ENCODE measurements around the gene CNTN1. TPM values are rescaled to one million over a fixed set of nuclear protein-coding genes. Genes with fewer than 3 reads are reported as not detected.

The CNTN1 gene
- total and polyA plus RNA-seq, 7 donors: 0.10 to 1.4 (median 0.23) TPM

DNA sequence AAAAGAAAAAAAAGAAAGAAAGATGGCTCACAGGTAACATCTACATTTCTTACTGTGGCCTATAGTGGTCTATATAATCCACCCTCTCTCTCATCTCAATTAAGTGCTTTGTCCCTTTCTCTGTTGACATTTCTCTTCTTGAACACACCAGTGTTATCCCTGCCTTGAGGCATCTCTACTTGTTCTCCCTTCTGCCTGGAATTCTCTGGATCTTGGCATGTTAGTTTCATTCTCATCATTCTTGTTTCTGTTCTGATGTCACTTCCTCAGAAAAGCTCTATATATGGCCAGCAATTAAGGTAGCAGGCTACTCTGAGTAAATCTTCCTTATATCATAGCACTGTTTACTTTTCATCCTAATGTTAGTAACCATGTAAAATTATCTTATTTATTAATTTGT, 340.1 kb downstream of the CNTN1 start:
- Histone ChIP-seq H3K27ac (no peak overlapping the region), H3K36me3 (ENCODE audit: insufficient read depth in 1 of 2, low read depth in 1 of 2) (no peaks in the 10 kb centered on the region), H3K4me3 (no peak overlapping the region), H3K4me1 (no peaks in the 10 kb centered on the region), H3K9me3 (no peaks in the 10 kb centered on the region), H3K27me3 (ENCODE audit: insufficient read depth in 3 of 3, low read length in 2 of 3) (peaks cover 0 to 2% (median 0%) of the 10 kb centered on the region in 3 donors)
- intact Hi-C loops (cut with DNase I): no loop called here
- ATAC-seq (no peak), DNase-seq (no peak)
- TF ChIP-seq, protein P1, sequence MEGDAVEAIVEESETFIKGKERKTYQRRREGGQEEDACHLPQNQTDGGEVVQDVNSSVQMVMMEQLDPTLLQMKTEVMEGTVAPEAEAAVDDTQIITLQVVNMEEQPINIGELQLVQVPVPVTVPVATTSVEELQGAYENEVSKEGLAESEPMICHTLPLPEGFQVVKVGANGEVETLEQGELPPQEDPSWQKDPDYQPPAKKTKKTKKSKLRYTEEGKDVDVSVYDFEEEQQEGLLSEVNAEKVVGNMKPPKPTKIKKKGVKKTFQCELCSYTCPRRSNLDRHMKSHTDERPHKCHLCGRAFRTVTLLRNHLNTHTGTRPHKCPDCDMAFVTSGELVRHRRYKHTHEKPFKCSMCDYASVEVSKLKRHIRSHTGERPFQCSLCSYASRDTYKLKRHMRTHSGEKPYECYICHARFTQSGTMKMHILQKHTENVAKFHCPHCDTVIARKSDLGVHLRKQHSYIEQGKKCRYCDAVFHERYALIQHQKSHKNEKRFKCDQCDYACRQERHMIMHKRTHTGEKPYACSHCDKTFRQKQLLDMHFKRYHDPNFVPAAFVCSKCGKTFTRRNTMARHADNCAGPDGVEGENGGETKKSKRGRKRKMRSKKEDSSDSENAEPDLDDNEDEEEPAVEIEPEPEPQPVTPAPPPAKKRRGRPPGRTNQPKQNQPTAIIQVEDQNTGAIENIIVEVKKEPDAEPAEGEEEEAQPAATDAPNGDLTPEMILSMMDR (IDR thresholded peaks at IDR 0.05): no peak

DNA sequence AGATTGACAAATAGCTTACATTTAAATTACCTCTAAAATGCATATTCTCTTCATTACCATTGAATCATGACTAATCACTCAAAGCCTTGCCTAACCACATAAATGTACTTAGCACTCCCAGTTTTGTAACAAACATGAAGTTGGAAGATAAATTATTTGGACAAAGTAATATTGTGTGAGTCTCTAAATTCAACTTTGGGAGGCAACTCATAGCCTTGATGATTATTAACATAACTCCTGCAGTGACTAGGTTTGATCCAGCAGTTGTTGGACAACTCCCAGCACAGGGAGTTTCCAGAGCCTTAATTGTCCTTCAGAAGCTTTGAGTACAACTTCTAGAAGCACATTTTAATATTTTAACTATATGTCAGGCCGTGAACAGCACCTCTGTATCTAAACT, 342.4 kb downstream of the CNTN1 start:
- intact Hi-C loops (cut with DNase I): no loop called here
- Histone ChIP-seq H3K4me1 (no peaks in the 10 kb centered on the region), H3K27me3 (ENCODE audit: insufficient read depth in 3 of 3, low read length in 2 of 3) (peaks cover 0 to 2% (median 0%) of the 10 kb centered on the region in 3 donors), H3K9me3 (no peaks in the 10 kb centered on the region), H3K4me3 (no peak overlapping the region), H3K36me3 (ENCODE audit: insufficient read depth in 1 of 2, low read depth in 1 of 2) (no peaks in the 10 kb centered on the region), H3K27ac (no peak overlapping the region)
- ATAC-seq: no peak
- DNase-seq: no peak
- TF ChIP-seq, protein P1 (IDR thresholded peaks at IDR 0.05): no peak
- 58 to 79% (median 66%) methylated on average over 1 of the region's 1 CpG for WGBS, 3 donors

DNA sequence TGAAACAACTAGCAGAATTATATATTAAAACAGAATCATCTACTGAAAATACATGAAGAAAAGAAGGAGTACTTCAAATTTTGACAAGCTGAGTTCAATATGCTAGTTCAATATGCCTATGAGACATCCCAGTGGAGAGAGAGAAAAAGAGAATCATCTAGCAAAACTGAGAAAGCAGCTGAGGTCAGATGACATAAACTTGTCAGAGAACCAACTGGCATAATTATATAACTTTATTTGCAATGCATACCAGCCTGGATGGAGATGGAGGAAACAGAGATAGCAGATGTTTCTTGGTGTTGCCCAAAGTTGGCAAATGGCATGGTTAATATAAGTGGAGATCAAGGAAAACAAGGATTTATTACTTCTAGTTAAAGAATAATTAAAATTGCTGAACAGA, 347.2 kb downstream of the CNTN1 start:
- intact Hi-C loops (cut with DNase I): no loop called here
- TF ChIP-seq, protein P1 (IDR thresholded peaks at IDR 0.05): no peak
- Histone ChIP-seq H3K4me3 (no peak overlapping the region), H3K9me3 (no peaks in the 10 kb centered on the region), H3K36me3 (ENCODE audit: insufficient read depth in 1 of 2, low read depth in 1 of 2) (no peaks in the 10 kb centered on the region), H3K4me1 (no peaks in the 10 kb centered on the region), H3K27ac (no peak overlapping the region), H3K27me3 (ENCODE audit: insufficient read depth in 3 of 3, low read length in 2 of 3) (peaks cover 0 to 2% (median 0%) of the 10 kb centered on the region in 3 donors)
- DNase-seq (no peak), ATAC-seq (no peak)

DNA sequence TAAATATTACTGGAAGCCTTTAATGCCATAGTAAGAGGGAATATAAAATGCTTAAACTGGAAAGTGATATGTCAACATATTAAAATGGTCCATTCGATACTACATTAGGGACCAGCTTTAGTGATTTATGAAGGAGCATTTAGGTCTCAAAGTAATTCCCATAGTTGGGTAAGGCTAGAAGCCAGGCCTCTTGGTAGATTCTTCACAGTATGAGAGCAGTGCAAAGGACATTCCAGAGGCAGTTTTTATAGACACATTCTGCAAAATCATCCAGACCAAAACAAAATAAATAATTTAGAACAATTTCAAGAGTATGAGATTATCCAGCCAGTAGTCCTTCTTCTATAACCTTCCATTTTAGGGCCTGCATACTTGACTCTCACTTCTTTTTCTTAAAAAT, 353.3 kb downstream of the CNTN1 start:
- no peak for DNase-seq
- Histone ChIP-seq H3K9me3 (no peaks in the 10 kb centered on the region), H3K27ac (no peak overlapping the region), H3K4me3 (no peak overlapping the region), H3K27me3 (ENCODE audit: insufficient read depth in 3 of 3, low read length in 2 of 3) (no peaks in the 10 kb centered on the region), H3K4me1 (no peaks in the 10 kb centered on the region), H3K36me3 (ENCODE audit: insufficient read depth in 1 of 2, low read depth in 1 of 2) (no peaks in the 10 kb centered on the region)
- WGBS, 3 donors: 13 to 24% (median 19%) methylated on average over 1 of the region's 1 CpG
- ATAC-seq: no peak
- intact Hi-C loops (cut with DNase I): no loop called here
- TF ChIP-seq, protein P1 (IDR thresholded peaks at IDR 0.05): no peak

DNA sequence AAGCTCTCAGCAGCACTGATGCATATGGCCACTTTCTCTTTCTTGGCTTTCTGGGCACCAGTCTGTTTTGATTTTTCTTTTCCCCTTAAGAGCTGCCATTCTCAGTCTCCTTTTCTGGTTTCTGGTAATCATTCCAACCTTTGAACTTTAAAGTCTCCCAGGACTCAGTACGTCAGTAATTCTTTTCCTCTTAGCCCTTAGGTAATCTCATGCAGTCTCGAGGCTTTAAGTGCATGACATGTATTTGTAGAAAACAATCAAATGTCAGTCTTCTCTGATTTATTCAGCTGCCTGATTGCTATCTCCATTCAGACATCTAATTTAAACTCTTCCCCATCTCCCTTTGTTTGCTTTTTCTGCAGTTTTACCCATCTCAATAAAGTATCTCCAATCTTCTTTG, 356.8 kb downstream of the CNTN1 start:
- no peak overlapping the region for H3K4me3 ChIP-seq
- TF ChIP-seq, protein P1 (IDR thresholded peaks at IDR 0.05): no peak
- H3K36me3 ChIP-seq (ENCODE audit: insufficient read depth in 1 of 2, low read depth in 1 of 2): no peaks in the 10 kb centered on the region
- H3K9me3 ChIP-seq: no peaks in the 10 kb centered on the region
- ATAC-seq (no peak), DNase-seq (no peak)
- no peaks in the 10 kb centered on the region for H3K27me3 ChIP-seq (ENCODE audit: insufficient read depth in 3 of 3, low read length in 2 of 3)
- H3K27ac ChIP-seq: no peak overlapping the region
- WGBS, 3 donors: 31 to 35% (median 34%) methylated on average over 2 of the region's 2 CpGs
- no peaks in the 10 kb centered on the region for H3K4me1 ChIP-seq
- intact Hi-C loops (cut with DNase I): no loop called here
